H1 (cell line): ENCODE results near the gene VPS11. TPM values are rescaled to one million over a fixed set of nuclear protein-coding genes. Genes with fewer than 3 reads are reported as not detected.

Experiments used
- CTCF ChIA-PET: fragments of 300-600 bp; sonication (Branson Sonifier 250); formaldehyde crosslinking; loops from one replicate; lab custom pipeline; 2021; ENCODE audit not compliant: partially characterized antibody; lab: Charles Lee
- POLR2A ChIA-PET: fragments of 300-600 bp; sonication (Branson Sonifier 250); formaldehyde crosslinking; loops from one replicate; lab custom pipeline; 2021; ENCODE audit warnings: inconsistent platforms; ENCODE audit not compliant: partially characterized antibody; lab: Charles Lee
- DNase-seq, 2 experiments: peaks; one replicate each; pipeline versions ENCODE4 v3.0.0 to v3.0.0-alpha.2; 2010 to 2022; ENCODE audit warnings: low spot score in 2 of 2, low read depth in 1 of 2, mixed read lengths in 1 of 2
- FAIRE-seq: peaks from 2 replicates; lab custom pipeline; 2011; peaks lifted over from hg19 to GRCh38; lab: Jason Lieb, UNC
- H2AFZ ChIP-seq: 2 replicates; pipeline ENCODE4 v1.8.1; 2012; ENCODE audit warnings: low read length, inconsistent platforms
- H2AK5ac ChIP-seq: 2 replicates; pipeline ENCODE4 v1.6.1; 2013; ENCODE audit warnings: low read depth, low read length
- H2BK120ac ChIP-seq: replicated peaks from 2 replicates; pipeline ENCODE3; 2013; ENCODE audit warnings: low read depth, low read length, inconsistent platforms
- H2BK12ac ChIP-seq: 2 replicates; pipeline ENCODE4 v1.6.1; 2013; ENCODE audit warnings: low read depth, low read length
- H2BK15ac ChIP-seq: 2 replicates; pipeline ENCODE4 v1.6.1; 2013; ENCODE audit warnings: low read length
- H2BK20ac ChIP-seq: 2 replicates; pipeline ENCODE4 v1.6.1; 2013; ENCODE audit warnings: low read length
- H2BK5ac ChIP-seq: 2 replicates; pipeline ENCODE4 v1.6.1; 2013; ENCODE audit warnings: low read depth, low read length
- H3K14ac ChIP-seq: 2 replicates; pipeline ENCODE4 v1.6.1; 2013; ENCODE audit warnings: inconsistent platforms; ENCODE audit not compliant: insufficient read length
- H3K18ac ChIP-seq: 2 replicates; pipeline ENCODE4 v1.6.1; 2013; ENCODE audit warnings: low read length; ENCODE audit errors: extremely low read depth
- H3K23ac ChIP-seq: 2 replicates; pipeline ENCODE4 v1.6.1; 2013; ENCODE audit warnings: inconsistent platforms; ENCODE audit not compliant: insufficient read length
- H3K23me2 ChIP-seq: 2 replicates; pipeline ENCODE4 v1.6.1; 2013; ENCODE audit warnings: low read depth, low read length
- H3K27ac ChIP-seq: 2 replicates; pipeline ENCODE4 v1.6.1; 2011; ENCODE audit warnings: low read depth, low read length, inconsistent platforms
- H3K27me3 ChIP-seq, 4 experiments: replicated peaks in 1 of 4; 1 replicate in 1 of 4; 2 replicates in 3 of 4; pipeline versions ENCODE4 v1.6.1 to v1.8.1; 2011 to 2013; ENCODE audit warnings: low read length in 3 of 4, mild to moderate bottlenecking in 3 of 4, inconsistent platforms in 2 of 4, mixed read lengths in 2 of 4, moderate library complexity in 1 of 4; ENCODE audit not compliant: control insufficient read depth in 3 of 4, insufficient read depth in 3 of 4; ENCODE audit errors: extremely low read depth in 1 of 4
- H3K36me3 ChIP-seq, 4 experiments: 2 replicates each; pipeline versions ENCODE4 v1.6.1 to v1.8.1; 2011 to 2013; ENCODE audit warnings: mild to moderate bottlenecking in 4 of 4, low read length in 3 of 4, moderate library complexity in 2 of 4, control low read depth in 1 of 4, inconsistent platforms in 1 of 4; ENCODE audit not compliant: insufficient read depth in 4 of 4, control insufficient read depth in 2 of 4
- H3K4ac ChIP-seq: replicated peaks from 2 replicates; pipeline ENCODE3; 2013; ENCODE audit warnings: low read length, low read depth, mixed read lengths, inconsistent platforms; ENCODE audit not compliant: insufficient read length
- H3K4me1 ChIP-seq, 4 experiments: replicated peaks in 1 of 4; 1 replicate in 1 of 4; 2 replicates in 3 of 4; pipeline versions ENCODE4 v1.6.1 to v1.8.1; 2011 to 2013; ENCODE audit warnings: low read length in 3 of 4, inconsistent platforms in 2 of 4, mixed read lengths in 1 of 4; ENCODE audit not compliant: insufficient read depth in 4 of 4, control insufficient read depth in 3 of 4
- H3K4me2 ChIP-seq, 2 experiments: 2 replicates each; pipeline versions ENCODE4 v1.6.1 to v1.8.1; 2011 to 2013; ENCODE audit warnings: low read depth in 2 of 2, low read length in 2 of 2, control low read depth in 1 of 2, inconsistent platforms in 1 of 2, mild to moderate bottlenecking in 1 of 2; ENCODE audit not compliant: insufficient read depth in 1 of 2
- H3K4me3 ChIP-seq, 4 experiments: fragments of 200-600, 300-600 bp in 1 of 4; sonication (generic), shearing (Covaris generic), sonication (Bioruptor Twin) in 1 of 4; 2 replicates each; pipeline versions ENCODE4 v1.5.1 to v1.8.1; 2011 to 2016; ENCODE audit warnings: low read length in 4 of 4, low read depth in 3 of 4, control low read depth in 2 of 4, inconsistent platforms in 2 of 4, mild to moderate bottlenecking in 2 of 4, mixed read lengths in 1 of 4, moderate library complexity in 1 of 4; ENCODE audit not compliant: insufficient read depth in 2 of 4; ENCODE audit errors: extremely low read depth in 1 of 4
- H3K56ac ChIP-seq: replicated peaks from 2 replicates; pipeline ENCODE3; 2013; ENCODE audit warnings: low read depth, mild to moderate bottlenecking, mixed read lengths, low read length, inconsistent platforms; ENCODE audit not compliant: insufficient read length
- H3K79me1 ChIP-seq: 2 replicates; pipeline ENCODE4 v1.6.1; 2013; ENCODE audit warnings: low read depth, low read length, control low read depth
- H3K79me2 ChIP-seq, 2 experiments: 2 replicates each; pipeline versions ENCODE4 v1.6.1 to v1.8.1; 2012 to 2013; ENCODE audit warnings: low read length in 2 of 2, mild to moderate bottlenecking in 2 of 2, inconsistent platforms in 1 of 2; ENCODE audit not compliant: insufficient read depth in 2 of 2, control insufficient read depth in 1 of 2
- H3K9ac ChIP-seq, 4 experiments: replicated peaks in 1 of 4; 1 replicate in 1 of 4; 2 replicates in 3 of 4; pipeline versions ENCODE4 v1.6.1 to v1.8.1; 2011 to 2013; ENCODE audit warnings: low read depth in 3 of 4, low read length in 3 of 4, control low read depth in 2 of 4, mild to moderate bottlenecking in 2 of 4, moderate library complexity in 2 of 4, inconsistent platforms in 1 of 4; ENCODE audit errors: extremely low read depth in 1 of 4
- H3K9me3 ChIP-seq, 2 experiments: 2 replicates each; pipeline versions ENCODE4 v1.6.1 to v1.8.1; 2012 to 2013; ENCODE audit warnings: mild to moderate bottlenecking in 2 of 2, moderate library complexity in 2 of 2, control low read depth in 1 of 2, inconsistent platforms in 1 of 2, low read depth in 1 of 2, low read length in 1 of 2, mixed read lengths in 1 of 2; ENCODE audit not compliant: insufficient read depth in 2 of 2
- H4K20me1 ChIP-seq, 2 experiments: replicated peaks in 1 of 2; 2 replicates each; pipeline versions ENCODE3 to v1.8.1; 2011 to 2013; ENCODE audit warnings: inconsistent platforms in 2 of 2, low read length in 2 of 2, mild to moderate bottlenecking in 1 of 2; ENCODE audit not compliant: insufficient read depth in 2 of 2, control insufficient read depth in 1 of 2
- H4K5ac ChIP-seq: 2 replicates; pipeline ENCODE4 v1.6.1; 2013; ENCODE audit warnings: low read length, low read depth, mixed read lengths, inconsistent platforms; ENCODE audit not compliant: insufficient read length
- H4K8ac ChIP-seq: 2 replicates; pipeline ENCODE4 v1.8.0; 2013; ENCODE audit warnings: mild to moderate bottlenecking, moderate library complexity, low read length, inconsistent platforms; ENCODE audit not compliant: insufficient read depth; ENCODE audit errors: extremely low read depth
- H4K91ac ChIP-seq: replicated peaks from 2 replicates; pipeline ENCODE3; 2013; ENCODE audit warnings: low read length, mixed read lengths, inconsistent platforms; ENCODE audit not compliant: insufficient read length
- BRCA1 ChIP-seq: IDR thresholded peaks from 2 replicates; pipeline ENCODE4 v1.6.1; 2012; ENCODE audit warnings: low read depth, low read length, improper control_type of control experiment
- KDM1A ChIP-seq: fragments of 200-600, 300-600 bp; sonication (generic); IDR thresholded peaks from 2 replicates; pipeline ENCODE4 v1.7.1; 2016; ENCODE audit warnings: mild to moderate bottlenecking, low read length, borderline replicate concordance
- WGBS, 2 experiments: shearing (Covaris generic) in 1 of 2; methylation state at CpG; one replicate each; pipeline versions ENCODE4 v1.1.6 to v1.1.7; 2013 to 2015; ENCODE audit warnings: low lambda C conversion rate in 2 of 2, mixed read lengths in 2 of 2, inconsistent platforms in 1 of 2, low coverage in 1 of 2, missing lambda C conversion rate in 1 of 2; ENCODE audit not compliant: insufficient replicate concordance in 2 of 2, insufficient coverage in 1 of 2, insufficient read length in 1 of 2; ENCODE audit errors: extremely low coverage in 1 of 2, missing lambda C conversion rate in 1 of 2; 5-methylcytosine and 5-hydroxymethylcytosine counted together
- polyA plus RNA-seq, 7 experiments: library from polyadenylated mRNA; depleted of rRNA in 3 of 7; stranded (reverse) in 5 of 7; unstranded in 2 of 7; fragments of >200 nt in 5 of 7; fragments of 200-250 nt in 2 of 7; gene quantifications; 1 replicate in 5 of 7; 2 replicates in 1 of 7; 4 replicates in 1 of 7; pipeline versions ENCODE4 v1.2.1 to v1.2.3, GENCODE V29; 2011 to 2013; ENCODE audit warnings: missing spikeins in 2 of 7, mixed read lengths in 2 of 7
- total RNA-seq: library from RNA; stranded (reverse); fragmentation: NEBNext Ultra II Directional; extraction: Animal tissue kit (Norgen Biotek cat#: 25700); gene quantifications from 2 replicates; pipeline ENCODE4 v1.2.1, GENCODE V29; 2021

The VPS11 gene
- total and polyA plus RNA-seq, 2 of the 8 experiments (the other 6 are each of a cell fraction or from before 2014, with no cell fraction given) = 13.1 to 15.5 TPM

- H3K9me3 ChIP-seq = no peaks in the 10 kb centered on the region
- no peak overlapping the region for H3K4ac ChIP-seq
- no peak overlapping the region for H2BK12ac ChIP-seq
- peaks cover 16 to 18% of the 10 kb centered on the region in 2 experiments for H4K20me1 ChIP-seq
- peak overlapping the region; percentile 85 to 97 (median 92) for H3K4me3 ChIP-seq
- H3K27me3 ChIP-seq = no peaks in the 10 kb centered on the region
- H3K23me2 ChIP-seq = peaks cover 2% of the 10 kb centered on the region; the same call in 1 of the 2 replicates
- no peak overlapping the region for H2BK15ac ChIP-seq
- H2AK5ac ChIP-seq = no peak overlapping the region
- H2BK5ac ChIP-seq = no peak overlapping the region; the same call in 1 of the 2 replicates
- H2BK120ac ChIP-seq = no peak overlapping the region
- no peak overlapping the region for H3K14ac ChIP-seq
- DNase-seq (no peak), FAIRE-seq (no peak)
- H3K79me1 ChIP-seq = peaks cover 10% of the 10 kb centered on the region
- no peak overlapping the region for H2BK20ac ChIP-seq
- no peak overlapping the region for H3K56ac ChIP-seq
- peaks cover 0 to 13% (median 3%) of the 10 kb centered on the region in 4 experiments; a peak in 5 of 7 replicates for H3K4me1 ChIP-seq
- POLR2A ChIA-PET = interaction anchor here (0.7 to 8.6 kb wide), 26 partner anchors 8 to 224 kb away, joined by 3 to 141 read pairs (median 8); partner anchors contain the start of genes ABCG4, C2CD2L, CBL and DPAGT1
- peaks cover 18 to 32% of the 10 kb centered on the region in 2 experiments for H3K79me2 ChIP-seq
- H4K91ac ChIP-seq = no peak overlapping the region
- H3K36me3 ChIP-seq = peaks cover 8 to 58% (median 28%) of the 10 kb centered on the region in 4 experiments; a peak in 6 of 8 replicates
- H3K27ac ChIP-seq = no peak overlapping the region
- WGBS, 2 experiments = 74% methylated on average over 12 of the region's 12 CpGs; no CpG with 5 or more reads in 1 of the 2 experiments
- H3K18ac ChIP-seq = no peak overlapping the region
- peak overlapping the region; percentile 89 to 98 (median 95) for H3K9ac ChIP-seq
- H3K23ac ChIP-seq = no peak overlapping the region
- peak overlapping the region; percentile 95 to 96 for H3K4me2 ChIP-seq
- H2AFZ ChIP-seq = no peak overlapping the region
- no peak overlapping the region for H4K5ac ChIP-seq
- CTCF ChIA-PET = interaction anchor here (0.6 to 1.6 kb wide), 9 partner anchors 9 to 304 kb away, joined by 3 to 5 read pairs (median 3); partner anchors contain the start of genes CBL and NLRX1
- no peak overlapping the region for H4K8ac ChIP-seq
- no peak for TF ChIP-seq KDM1A
- no peak for TF ChIP-seq BRCA1
These were observed 25.5 kb downstream of the VPS11 start for GRCh38 chr11:119092880-119093842.
